Measurements from ENCODE around the gene ABCG8. TPM values are rescaled to one million over a fixed set of nuclear protein-coding genes. Genes with fewer than 3 reads are reported as not detected.

The ABCG8 gene
- total RNA-seq, 3 donors from 2014 or later (not counting 1 experiment from before 2014, with no cell fraction given) = not detected

DNA sequence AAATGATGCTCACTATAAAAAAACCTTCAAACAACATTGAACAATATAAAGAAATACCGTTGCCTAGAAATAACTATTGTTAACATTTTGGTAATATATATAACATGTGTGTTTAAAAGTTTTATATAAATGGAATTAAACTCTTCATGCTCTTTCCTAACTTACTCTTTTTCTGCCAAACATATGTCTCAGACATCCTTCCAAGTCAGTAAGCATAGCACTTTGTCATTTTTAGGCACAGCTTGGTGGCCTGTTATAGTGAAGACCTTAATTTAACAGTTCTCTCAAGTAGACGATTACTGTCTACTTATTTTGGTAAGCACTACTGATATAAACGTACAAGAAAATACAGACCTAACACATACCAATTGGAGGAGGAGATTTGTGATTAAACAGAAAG, 24.1 kb upstream of the ABCG8 start:
- intact Hi-C loops (cut with micrococcal nuclease) = no loop called here
- TF ChIP-seq, protein P1, sequence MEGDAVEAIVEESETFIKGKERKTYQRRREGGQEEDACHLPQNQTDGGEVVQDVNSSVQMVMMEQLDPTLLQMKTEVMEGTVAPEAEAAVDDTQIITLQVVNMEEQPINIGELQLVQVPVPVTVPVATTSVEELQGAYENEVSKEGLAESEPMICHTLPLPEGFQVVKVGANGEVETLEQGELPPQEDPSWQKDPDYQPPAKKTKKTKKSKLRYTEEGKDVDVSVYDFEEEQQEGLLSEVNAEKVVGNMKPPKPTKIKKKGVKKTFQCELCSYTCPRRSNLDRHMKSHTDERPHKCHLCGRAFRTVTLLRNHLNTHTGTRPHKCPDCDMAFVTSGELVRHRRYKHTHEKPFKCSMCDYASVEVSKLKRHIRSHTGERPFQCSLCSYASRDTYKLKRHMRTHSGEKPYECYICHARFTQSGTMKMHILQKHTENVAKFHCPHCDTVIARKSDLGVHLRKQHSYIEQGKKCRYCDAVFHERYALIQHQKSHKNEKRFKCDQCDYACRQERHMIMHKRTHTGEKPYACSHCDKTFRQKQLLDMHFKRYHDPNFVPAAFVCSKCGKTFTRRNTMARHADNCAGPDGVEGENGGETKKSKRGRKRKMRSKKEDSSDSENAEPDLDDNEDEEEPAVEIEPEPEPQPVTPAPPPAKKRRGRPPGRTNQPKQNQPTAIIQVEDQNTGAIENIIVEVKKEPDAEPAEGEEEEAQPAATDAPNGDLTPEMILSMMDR (IDR thresholded peaks at IDR 0.05) = no peak
- H3K9me3 ChIP-seq (ENCODE audit: control insufficient read depth, insufficient read depth, low read length) = no peaks in the 10 kb centered on the region
- no peaks in the 10 kb centered on the region for H3K27me3 ChIP-seq (ENCODE audit: control insufficient read depth, insufficient read depth, low read length)
- Mint-ChIP-seq H3K27me3 (ENCODE audit: low read depth in 2 of 2) (peaks cover 0 to 7% of the 10 kb centered on the region in 2 donors), H3K36me3 (no peaks in the 10 kb centered on the region), H3K4me3 (no peak overlapping the region), H3K27ac (no peak overlapping the region), H3K4me1 (no peaks in the 10 kb centered on the region), H3K9me3 (no peaks in the 10 kb centered on the region)
- no peak for DNase-seq
- no peak overlapping the region for H3K4me3 ChIP-seq (ENCODE audit: low read length)
- no peak overlapping the region for H3K27ac ChIP-seq (ENCODE audit: low read length)
- ATAC-seq = no peak
- no peaks in the 10 kb centered on the region for H3K4me1 ChIP-seq (ENCODE audit: control insufficient read depth, insufficient read depth, low read length)
- no CpG with 5 or more reads among the region's 3 CpGs for WGBS (ENCODE audit: insufficient coverage)
- no peaks in the 10 kb centered on the region for H3K36me3 ChIP-seq (ENCODE audit: control insufficient read depth, insufficient read depth, low read length)

DNA sequence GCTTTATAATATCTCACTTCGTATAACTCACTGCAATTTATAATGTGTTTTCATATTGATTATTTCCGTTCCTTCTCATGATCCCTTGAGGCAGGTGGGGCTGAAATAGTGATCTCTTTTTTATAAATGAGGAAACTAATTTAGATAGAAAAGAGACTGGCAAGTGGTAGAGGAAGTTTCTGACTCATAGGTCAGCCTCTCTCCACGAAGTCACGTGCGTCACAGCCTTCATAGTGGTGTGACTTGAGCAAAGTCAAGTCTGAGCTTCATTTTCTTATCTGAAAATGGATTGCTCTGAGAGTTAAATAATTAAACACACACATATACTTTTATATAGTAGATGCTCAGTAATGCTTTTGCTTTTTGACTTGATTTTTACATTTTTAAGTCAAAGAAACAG, 20.0 kb upstream of the ABCG8 start:
- Mint-ChIP-seq H3K36me3 (no peaks in the 10 kb centered on the region), H3K27me3 (ENCODE audit: low read depth in 2 of 2) (peaks cover 10 to 21% of the 10 kb centered on the region in 2 donors), H3K9me3 (no peaks in the 10 kb centered on the region), H3K4me3 (no peak overlapping the region), H3K4me1 (no peaks in the 10 kb centered on the region), H3K27ac (no peak overlapping the region)
- TF ChIP-seq, protein P1 (IDR thresholded peaks at IDR 0.05) = no peak
- DNase-seq (no peak), ATAC-seq (no peak)
- intact Hi-C loops (cut with micrococcal nuclease) = no loop called here
- H3K4me3 ChIP-seq (ENCODE audit: low read length) = no peak overlapping the region
- H3K27me3 ChIP-seq (ENCODE audit: control insufficient read depth, insufficient read depth, low read length) = no peaks in the 10 kb centered on the region
- no peak overlapping the region for H3K27ac ChIP-seq (ENCODE audit: low read length)
- WGBS (ENCODE audit: insufficient coverage) = 83% methylated on average over 1 of the region's 5 CpGs
- no peaks in the 10 kb centered on the region for H3K4me1 ChIP-seq (ENCODE audit: control insufficient read depth, insufficient read depth, low read length)
- H3K9me3 ChIP-seq (ENCODE audit: control insufficient read depth, insufficient read depth, low read length) = no peaks in the 10 kb centered on the region
- H3K36me3 ChIP-seq (ENCODE audit: control insufficient read depth, insufficient read depth, low read length) = no peaks in the 10 kb centered on the region

DNA sequence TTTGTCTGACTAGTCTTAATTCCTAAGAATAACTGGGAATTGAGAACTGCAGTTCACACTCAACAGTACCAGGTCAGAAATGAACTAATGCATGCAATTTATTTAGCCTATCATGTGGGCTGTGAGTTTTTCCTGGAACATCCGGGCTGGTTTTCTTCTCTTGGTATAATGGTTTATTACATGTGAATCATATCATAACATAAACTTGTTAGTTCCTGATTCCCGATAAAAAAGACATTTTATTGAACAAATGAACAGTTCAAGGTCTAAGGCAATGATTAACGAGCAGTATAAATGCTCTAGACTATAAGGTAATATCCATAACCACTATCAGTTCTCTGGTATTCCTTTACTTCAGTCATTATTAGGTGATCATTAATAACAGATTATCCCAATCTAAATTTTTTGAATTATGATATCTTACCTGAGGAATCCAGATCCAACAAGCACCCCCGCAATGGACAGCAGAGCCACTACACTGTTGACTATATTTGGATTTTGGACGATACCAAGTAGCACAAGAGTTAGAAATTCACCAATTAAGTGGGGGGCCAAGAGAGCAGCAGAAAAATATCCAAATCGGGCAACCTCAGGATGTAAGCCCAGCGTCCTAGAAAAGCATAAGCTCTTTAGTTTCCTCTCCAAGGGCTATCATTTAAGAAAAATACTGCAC, 19.1 kb upstream of the ABCG8 start:
- TF ChIP-seq, protein P1 (IDR thresholded peaks at IDR 0.05) = no peak
- Mint-ChIP-seq H3K4me1 (no peaks in the 10 kb centered on the region), H3K9me3 (no peaks in the 10 kb centered on the region), H3K36me3 (no peaks in the 10 kb centered on the region), H3K27me3 (ENCODE audit: low read depth in 2 of 2) (peaks cover 10 to 21% of the 10 kb centered on the region in 2 donors), H3K27ac (no peak overlapping the region), H3K4me3 (no peak overlapping the region)
- H3K36me3 ChIP-seq (ENCODE audit: control insufficient read depth, insufficient read depth, low read length) = no peaks in the 10 kb centered on the region
- H3K4me1 ChIP-seq (ENCODE audit: control insufficient read depth, insufficient read depth, low read length) = no peaks in the 10 kb centered on the region
- ATAC-seq (no peak), DNase-seq (no peak)
- no peaks in the 10 kb centered on the region for H3K27me3 ChIP-seq (ENCODE audit: control insufficient read depth, insufficient read depth, low read length)
- H3K4me3 ChIP-seq (ENCODE audit: low read length) = no peak overlapping the region
- no peak overlapping the region for H3K27ac ChIP-seq (ENCODE audit: low read length)
- intact Hi-C loops (cut with micrococcal nuclease) = no loop called here
- WGBS (ENCODE audit: insufficient coverage) = 90% methylated on average over 4 of the region's 7 CpGs
- no peaks in the 10 kb centered on the region for H3K9me3 ChIP-seq (ENCODE audit: control insufficient read depth, insufficient read depth, low read length)

DNA sequence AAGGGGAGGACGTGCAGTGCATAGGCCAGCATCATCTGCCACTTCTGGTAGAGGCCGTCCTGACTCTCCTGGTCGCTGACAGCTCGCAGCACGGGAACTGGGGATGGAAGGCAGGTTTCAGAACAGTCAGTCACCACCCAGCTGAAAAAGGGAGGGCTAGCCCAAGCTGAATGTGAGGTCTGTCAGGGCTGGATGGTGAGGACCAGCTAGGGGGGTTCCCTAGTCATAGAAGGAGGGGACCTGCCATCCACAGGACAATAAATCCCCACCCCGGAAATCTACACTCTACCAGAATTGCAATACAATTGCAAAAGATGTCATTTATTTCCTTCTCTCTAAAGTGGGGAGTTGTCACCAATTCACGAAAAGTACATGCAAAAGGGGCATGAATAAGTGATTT, 15.9 kb upstream of the ABCG8 start:
- WGBS (ENCODE audit: insufficient coverage) = 83% methylated on average over 7 of the region's 7 CpGs
- no peaks in the 10 kb centered on the region for H3K4me1 ChIP-seq (ENCODE audit: control insufficient read depth, insufficient read depth, low read length)
- no peaks in the 10 kb centered on the region for H3K9me3 ChIP-seq (ENCODE audit: control insufficient read depth, insufficient read depth, low read length)
- H3K4me3 ChIP-seq (ENCODE audit: low read length) = no peak overlapping the region
- H3K4me3 Mint-ChIP-seq = no peak overlapping the region
- ATAC-seq (no peak), DNase-seq (no peak)
- no peaks in the 10 kb centered on the region for H3K27me3 ChIP-seq (ENCODE audit: control insufficient read depth, insufficient read depth, low read length)
- H3K4me1 Mint-ChIP-seq = no peaks in the 10 kb centered on the region
- H3K27me3 Mint-ChIP-seq (ENCODE audit: low read depth in 2 of 2) = peaks cover 10 to 21% of the 10 kb centered on the region in 2 donors
- intact Hi-C loops (cut with micrococcal nuclease) = no loop called here
- H3K9me3 Mint-ChIP-seq = no peaks in the 10 kb centered on the region
- no peak overlapping the region for H3K27ac ChIP-seq (ENCODE audit: low read length)
- TF ChIP-seq, protein P1 (IDR thresholded peaks at IDR 0.05) = no peak
- no peak overlapping the region for H3K27ac Mint-ChIP-seq
- H3K36me3 ChIP-seq (ENCODE audit: control insufficient read depth, insufficient read depth, low read length) = no peaks in the 10 kb centered on the region
- no peaks in the 10 kb centered on the region for H3K36me3 Mint-ChIP-seq
